BJ (cell line): ENCODE results near the gene CLRN1. TPM values are rescaled to one million over a fixed set of nuclear protein-coding genes. Genes with fewer than 3 reads are reported as not detected.

Experiments
- CTCF ChIA-PET: fragments of 350-600 bp; formaldehyde crosslinking; extraction: SDS; loops from one replicate; lab custom pipeline; 2021; ENCODE audit warnings: antibody characterized with exemption, inconsistent platforms; lab: Yijun Ruan, JAX
- POLR2A ChIA-PET: fragments of 300-600 bp; sonication (Branson Sonifier 250); formaldehyde crosslinking; extraction: SDS; loops from one replicate; lab custom pipeline; 2021; ENCODE audit warnings: antibody characterized with exemption; lab: Charles Lee
- DNase-seq: peaks from one replicate; pipeline ENCODE4 v3.0.0-alpha.2; 2011; ENCODE audit warnings: low read depth
- H3K27me3 ChIP-seq: 2 replicates; pipeline ENCODE4 v1.6.0; 2011; ENCODE audit warnings: low read length; ENCODE audit not compliant: control insufficient read depth, insufficient read depth
- H3K36me3 ChIP-seq: 2 replicates; pipeline ENCODE4 v1.5.1; 2011; ENCODE audit warnings: low read length; ENCODE audit not compliant: control insufficient read depth, insufficient read depth
- H3K4me3 ChIP-seq: 2 replicates; pipeline ENCODE4 v1.5.1; 2011; ENCODE audit warnings: low read depth, mild to moderate bottlenecking, control low read depth, low read length
- polyA plus RNA-seq: library from polyadenylated mRNA; depleted of rRNA; stranded (reverse); fragments of >200 nt; gene quantifications from 2 replicates; pipeline ENCODE4 v1.2.3, GENCODE V29; 2011
- TF ChIP-seq, protein P1 (sequence below): IDR thresholded peaks from 2 replicates; pipeline ENCODE4 v1.5.1; 2011; ENCODE audit warnings: low read depth, mild to moderate bottlenecking, control low read depth, inconsistent platforms, low read length, moderate library complexity; ENCODE audit not compliant: insufficient read depth

Gene CLRN1
- polyA plus RNA-seq, 1 experiment, result not detected

- POLR2A ChIA-PET, result no interaction called here
- CTCF ChIA-PET, result no interaction called here
- Histone ChIP-seq H3K27me3 (no peaks in the 10 kb centered on the region), H3K4me3 (no peak within 1 kb of the TSS), H3K36me3 (no peaks in the 10 kb centered on the region)
- TF ChIP-seq, protein P1, sequence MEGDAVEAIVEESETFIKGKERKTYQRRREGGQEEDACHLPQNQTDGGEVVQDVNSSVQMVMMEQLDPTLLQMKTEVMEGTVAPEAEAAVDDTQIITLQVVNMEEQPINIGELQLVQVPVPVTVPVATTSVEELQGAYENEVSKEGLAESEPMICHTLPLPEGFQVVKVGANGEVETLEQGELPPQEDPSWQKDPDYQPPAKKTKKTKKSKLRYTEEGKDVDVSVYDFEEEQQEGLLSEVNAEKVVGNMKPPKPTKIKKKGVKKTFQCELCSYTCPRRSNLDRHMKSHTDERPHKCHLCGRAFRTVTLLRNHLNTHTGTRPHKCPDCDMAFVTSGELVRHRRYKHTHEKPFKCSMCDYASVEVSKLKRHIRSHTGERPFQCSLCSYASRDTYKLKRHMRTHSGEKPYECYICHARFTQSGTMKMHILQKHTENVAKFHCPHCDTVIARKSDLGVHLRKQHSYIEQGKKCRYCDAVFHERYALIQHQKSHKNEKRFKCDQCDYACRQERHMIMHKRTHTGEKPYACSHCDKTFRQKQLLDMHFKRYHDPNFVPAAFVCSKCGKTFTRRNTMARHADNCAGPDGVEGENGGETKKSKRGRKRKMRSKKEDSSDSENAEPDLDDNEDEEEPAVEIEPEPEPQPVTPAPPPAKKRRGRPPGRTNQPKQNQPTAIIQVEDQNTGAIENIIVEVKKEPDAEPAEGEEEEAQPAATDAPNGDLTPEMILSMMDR, result no peak
- DNase-seq, result no peak
These were observed 67.2 kb downstream of the CLRN1 start, which contains the start of gene MINDY4B for GRCh38 chr3:150905339-150905738. Gene MINDY4B, minus strand, starts transcription at chr3:150905439. Its CDS starts 0 bp downstream, at chr3:150905439.

DNA sequence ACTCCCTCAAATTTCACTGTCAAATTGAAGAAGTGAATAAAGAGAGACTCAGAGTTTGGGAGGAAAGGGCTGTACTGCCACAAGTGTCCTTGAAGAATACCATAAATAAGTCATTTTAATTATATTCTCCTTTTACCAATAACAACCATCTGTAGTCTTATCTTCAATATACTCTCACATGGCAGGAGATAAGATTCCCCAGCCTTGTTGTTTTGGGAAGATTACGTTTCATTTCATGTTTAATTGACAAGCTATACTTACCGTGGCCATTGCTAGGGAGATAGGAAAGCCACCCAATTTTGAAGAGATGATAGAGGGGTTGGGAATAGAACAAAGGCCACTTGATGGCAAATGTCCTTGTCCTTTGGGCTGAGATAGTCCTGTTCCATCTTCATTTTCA is 69.5 kb downstream of the CLRN1 start:
- CTCF ChIA-PET, result interaction anchor here (0.6 kb wide), 1 partner anchor 137 kb away, joined by 3 read pairs; no protein-coding TSS in a partner anchor
- POLR2A ChIA-PET, result no interaction called here
- no peaks in the 10 kb centered on the region for H3K27me3 ChIP-seq
- no peak for DNase-seq
- TF ChIP-seq, protein P1, result no peak
- no peak overlapping the region for H3K4me3 ChIP-seq
- H3K36me3 ChIP-seq, result no peaks in the 10 kb centered on the region

GRCh38 chr3:150901793-150902192 is 70.7 kb downstream of the CLRN1 start:
- Histone ChIP-seq H3K4me3 (no peak overlapping the region), H3K36me3 (no peaks in the 10 kb centered on the region), H3K27me3 (no peaks in the 10 kb centered on the region)
- TF ChIP-seq, protein P1, result no peak
- ChIA-PET CTCF (no interaction called here), POLR2A (no interaction called here)
- DNase-seq, result no peak

DNA sequence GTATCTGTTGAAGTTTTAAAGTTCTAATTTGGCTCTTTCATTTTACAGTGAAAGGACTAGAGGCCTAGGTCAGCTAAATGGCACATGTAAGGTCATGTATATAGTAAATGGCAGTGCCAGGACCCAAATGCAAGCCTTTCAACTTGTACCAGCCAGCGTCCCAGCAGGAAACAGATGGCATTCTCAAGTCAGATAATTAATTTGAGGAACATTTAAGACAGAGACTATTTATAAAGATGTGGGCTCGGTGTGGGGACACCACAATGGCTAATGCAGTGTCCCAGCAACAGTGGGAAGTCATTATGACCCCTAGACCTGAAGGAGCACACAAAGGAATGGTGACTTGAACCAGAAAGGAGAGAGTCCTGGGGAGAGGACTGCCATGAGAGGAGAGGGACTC is 73.4 kb downstream of the CLRN1 start:
- CTCF ChIA-PET, result no interaction called here
- Histone ChIP-seq H3K27me3 (no peaks in the 10 kb centered on the region), H3K4me3 (no peak overlapping the region), H3K36me3 (no peaks in the 10 kb centered on the region)
- no peak for DNase-seq
- TF ChIP-seq, protein P1, result no peak
- POLR2A ChIA-PET, result no interaction called here

GRCh38 chr3:150898046-150898754 is 74.3 kb downstream of the CLRN1 start:
- Histone ChIP-seq H3K36me3 (no peaks in the 10 kb centered on the region), H3K27me3 (no peaks in the 10 kb centered on the region), H3K4me3 (no peak overlapping the region)
- CTCF ChIA-PET, result no interaction called here
- TF ChIP-seq, protein P1, result no peak
- POLR2A ChIA-PET, result no interaction called here
- no peak for DNase-seq
